Fibroblast of lung (primary cell): ENCODE data around the gene CEMIP. TPM values are rescaled to one million over a fixed set of nuclear protein-coding genes. Genes with fewer than 3 reads are reported as not detected.

Source experiments
- DNase-seq, 2 donors: peaks; one replicate each; pipeline versions ENCODE4 v3.0.0 to v3.0.0-alpha.2; 2010; ENCODE audit warnings: low read depth in 2 of 2
- H2AFZ ChIP-seq: 2 replicates; pipeline ENCODE4 v1.5.1; 2012; ENCODE audit warnings: low read length, control low read depth, inconsistent platforms
- H3K27ac ChIP-seq: 2 replicates; pipeline ENCODE4 v1.5.1; 2011; ENCODE audit warnings: low read length, control low read depth; ENCODE audit not compliant: insufficient read depth
- H3K27me3 ChIP-seq: 2 replicates; pipeline ENCODE4 v1.5.1; 2011; ENCODE audit warnings: mild to moderate bottlenecking, low read length; ENCODE audit not compliant: control insufficient read depth, insufficient read depth
- H3K36me3 ChIP-seq: 2 replicates; pipeline ENCODE4 v1.5.1; 2011; ENCODE audit warnings: low read length; ENCODE audit not compliant: control insufficient read depth, insufficient read depth
- H3K4me1 ChIP-seq: 2 replicates; pipeline ENCODE4 v1.5.1; 2011; ENCODE audit warnings: low read length; ENCODE audit not compliant: control insufficient read depth, insufficient read depth; ENCODE audit errors: extremely low read depth
- H3K4me2 ChIP-seq: 2 replicates; pipeline ENCODE4 v1.5.1; 2011; ENCODE audit warnings: low read length, control low read depth; ENCODE audit not compliant: insufficient read depth; ENCODE audit errors: extremely low read depth
- H3K4me3 ChIP-seq, 4 experiments: fragments of 200-600 bp in 1 of 4; sonication (generic) in 1 of 4; replicated peaks in 1 of 4; 2 replicates each; pipeline ENCODE4 v1.5.1; 2011 to 2016; ENCODE audit warnings: low read length in 4 of 4, low read depth in 3 of 4, mild to moderate bottlenecking in 3 of 4, control low read depth in 2 of 4, inconsistent platforms in 1 of 4, mixed read lengths in 1 of 4; ENCODE audit not compliant: insufficient read depth in 1 of 4; ENCODE audit errors: control extremely low read depth in 1 of 4
- H3K79me2 ChIP-seq: 2 replicates; pipeline ENCODE4 v1.5.1; 2012; ENCODE audit warnings: mild to moderate bottlenecking, low read length, inconsistent platforms; ENCODE audit not compliant: control insufficient read depth, insufficient read depth
- H3K9ac ChIP-seq: 2 replicates; pipeline ENCODE4 v1.5.1; 2011; ENCODE audit warnings: mild to moderate bottlenecking, low read length, control low read depth; ENCODE audit not compliant: insufficient read depth
- H3K9me3 ChIP-seq: 2 replicates; pipeline ENCODE4 v1.5.1; 2012; ENCODE audit warnings: low read depth, low read length; ENCODE audit not compliant: control insufficient read depth, insufficient read depth
- H4K20me1 ChIP-seq: 2 replicates; pipeline ENCODE4 v1.5.1; 2011; ENCODE audit warnings: low read length; ENCODE audit not compliant: control insufficient read depth, insufficient read depth; ENCODE audit errors: extremely low read depth
- CTCF ChIP-seq, 2 donors: IDR thresholded peaks in 1 of 2; conservative IDR thresholded peaks in 1 of 2; 1 replicate in 1 of 2; 2 replicates in 1 of 2; pipeline ENCODE4 v1.5.1; 2011 to 2012; ENCODE audit warnings: low read length in 2 of 2, control low read depth in 1 of 2, inconsistent platforms in 1 of 2, low read depth in 1 of 2, mild to moderate bottlenecking in 1 of 2
- EZH2 ChIP-seq: IDR thresholded peaks from 2 replicates; pipeline ENCODE4 v1.5.1; 2012; ENCODE audit warnings: low read length, control low read depth, mild to moderate bottlenecking; ENCODE audit errors: missing control alignments
- polyA plus RNA-seq, 2 donors: library from polyadenylated mRNA; depleted of rRNA in 1 of 2; stranded (reverse) in 1 of 2; unstranded in 1 of 2; fragments of >200 nt; gene quantifications; 2 replicates each; pipeline ENCODE4 v1.2.1, GENCODE V29; 2011 to 2012; ENCODE audit warnings: missing spikeins in 1 of 2
- total RNA-seq: library from RNA; depleted of rRNA; stranded (reverse); fragments of >200 nt; gene quantifications from 2 replicates; pipeline ENCODE4 v1.2.1, GENCODE V29; 2014

CEMIP gene
- total and polyA plus RNA-seq, 2 donors (not counting 1 experiment from before 2014, with no cell fraction given), result 946 to 1,190 TPM

- Histone ChIP-seq H3K4me2 (no peak overlapping the region), H4K20me1 (no peaks in the 10 kb centered on the region)
Observed at GRCh38 chr15:80870893-80871292, 91.7 kb downstream of the CEMIP start.

GRCh38 chr15:80871858-80872257 lies 92.7 kb downstream of the CEMIP start:
- Histone ChIP-seq H3K79me2 (no peaks in the 10 kb centered on the region), H3K9ac (no peak overlapping the region), H3K27ac (no peak overlapping the region), H3K4me1 (no peaks in the 10 kb centered on the region), H3K9me3 (no peaks in the 10 kb centered on the region), H3K27me3 (no peaks in the 10 kb centered on the region), H4K20me1 (no peaks in the 10 kb centered on the region), H2AFZ (no peak overlapping the region), H3K4me2 (no peak overlapping the region), H3K36me3 (peaks cover 29% of the 10 kb centered on the region), H3K4me3 (no peak overlapping the region)
- TF ChIP-seq CTCF (conservative IDR thresholded peaks at IDR 0.05 in 1 of 2, IDR thresholded peaks at IDR 0.05 in 1 of 2; ENCODE audit: low read depth in 1 of 2, low read length in 2 of 2) (no peak), EZH2 (no peak)
- DNase-seq, result no peak

More at GRCh38 chr15:80870893-80871292, 91.7 kb downstream of the CEMIP start:
- Histone ChIP-seq H3K79me2 (no peaks in the 10 kb centered on the region), H3K27me3 (no peaks in the 10 kb centered on the region), H3K9me3 (no peaks in the 10 kb centered on the region), H3K4me1 (no peaks in the 10 kb centered on the region), H3K36me3 (peaks cover 25% of the 10 kb centered on the region), H3K27ac (no peak overlapping the region), H3K4me3 (no peak overlapping the region), H2AFZ (no peak overlapping the region), H3K9ac (no peak overlapping the region)
- TF ChIP-seq CTCF (conservative IDR thresholded peaks at IDR 0.05 in 1 of 2, IDR thresholded peaks at IDR 0.05 in 1 of 2; ENCODE audit: low read depth in 1 of 2, low read length in 2 of 2) (no peak), EZH2 (no peak)
- no peak for DNase-seq

- no peaks in the 10 kb centered on the region for H3K79me2 ChIP-seq
- no peak for TF ChIP-seq CTCF (conservative IDR thresholded peaks at IDR 0.05 in 1 of 2, IDR thresholded peaks at IDR 0.05 in 1 of 2; ENCODE audit: low read depth in 1 of 2, low read length in 2 of 2)
- no peak for TF ChIP-seq EZH2
- H3K4me1 ChIP-seq, result no peaks in the 10 kb centered on the region
- H4K20me1 ChIP-seq, result no peaks in the 10 kb centered on the region
- H3K36me3 ChIP-seq, result peaks cover 31% of the 10 kb centered on the region
- H3K4me3 ChIP-seq, result no peak overlapping the region
- no peaks in the 10 kb centered on the region for H3K9me3 ChIP-seq
- no peak overlapping the region for H3K4me2 ChIP-seq
- H2AFZ ChIP-seq, result no peak overlapping the region
- DNase-seq, result no peak
- H3K9ac ChIP-seq, result no peak overlapping the region
- H3K27ac ChIP-seq, result no peak overlapping the region
- no peaks in the 10 kb centered on the region for H3K27me3 ChIP-seq
Observed at GRCh38 chr15:80873366-80873952, 94.3 kb downstream of the CEMIP start.
